ENCODE measurements around the gene ZNF217.
"Not testable (repeated sequence)": the region's sequence is repeated elsewhere in the genome, so short reads cannot be mapped to it uniquely, and the experiment has no call there.

The ZNF217 gene

GRCh38 chr20:53523615-53524014 is 70.0 kb downstream of the ZNF217 start:
- DNase-seq, result not testable (repeated sequence)

- no peak for DNase-seq
Observed at GRCh38 chr20:53522696-53523095, 70.9 kb downstream of the ZNF217 start.

GRCh38 chr20:53522026-53522425 is 71.6 kb downstream of the ZNF217 start:
- DNase-seq, result no peak

- not testable (repeated sequence) for DNase-seq
Observed at GRCh38 chr20:53521421-53521820, 72.2 kb downstream of the ZNF217 start.

GRCh38 chr20:53517146-53517545 is 76.5 kb downstream of the ZNF217 start:
- DNase-seq, result no peak

Data from activated effector memory CD4-positive, alpha-beta T cell treated with anti-CD3 and anti-CD28 coated beads, Interleukin-2, amount 50 U/mL, for 16 hours (primary cell).